NCI-H510A treated with DMSO at 0.1 percent for 48 hours (cell line): ENCODE results near the gene ERC1.

Source experiments
- DNase-seq: peaks from one replicate; lab custom pipeline; 2025; lab: John Stamatoyannopoulos, UW

Gene ERC1

GRCh38 chr12:1510056-1510812, 519.2 kb downstream of the ERC1 start:
- no peak for DNase-seq

DNA sequence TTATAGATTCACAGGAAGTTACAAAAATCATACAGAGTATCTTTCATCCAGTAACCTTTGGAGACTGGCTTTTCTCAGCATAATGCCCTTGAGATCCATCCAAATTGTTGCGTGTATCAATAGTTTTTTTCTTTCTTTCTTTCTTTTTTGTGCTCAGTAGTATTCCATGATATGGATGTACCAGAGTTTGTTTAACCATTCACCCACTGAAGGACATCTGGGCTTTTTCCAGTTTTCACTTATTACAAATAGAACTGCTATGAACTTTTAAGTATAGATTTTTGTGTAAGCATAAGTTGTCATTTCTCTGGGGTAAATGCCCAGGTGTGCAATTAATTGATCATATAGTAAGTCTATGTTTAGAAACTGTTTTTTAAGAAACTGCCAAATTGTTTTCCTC, 524.0 kb downstream of the ERC1 start:
- DNase-seq: no peak

- no peak for DNase-seq
These were observed 524.4 kb downstream of the ERC1 start for GRCh38 chr12:1515428-1515827.

- no peak for DNase-seq
These were observed 526.0 kb downstream of the ERC1 start for GRCh38 chr12:1517007-1517406.

GRCh38 chr12:1517734-1518525, 526.9 kb downstream of the ERC1 start:
- DNase-seq: no peak

- peak; percentile 74 for DNase-seq
These were observed 527.8 kb downstream of the ERC1 start for GRCh38 chr12:1518591-1519516.

GRCh38 chr12:1519642-1520041, 528.6 kb downstream of the ERC1 start:
- DNase-seq: no peak

DNA sequence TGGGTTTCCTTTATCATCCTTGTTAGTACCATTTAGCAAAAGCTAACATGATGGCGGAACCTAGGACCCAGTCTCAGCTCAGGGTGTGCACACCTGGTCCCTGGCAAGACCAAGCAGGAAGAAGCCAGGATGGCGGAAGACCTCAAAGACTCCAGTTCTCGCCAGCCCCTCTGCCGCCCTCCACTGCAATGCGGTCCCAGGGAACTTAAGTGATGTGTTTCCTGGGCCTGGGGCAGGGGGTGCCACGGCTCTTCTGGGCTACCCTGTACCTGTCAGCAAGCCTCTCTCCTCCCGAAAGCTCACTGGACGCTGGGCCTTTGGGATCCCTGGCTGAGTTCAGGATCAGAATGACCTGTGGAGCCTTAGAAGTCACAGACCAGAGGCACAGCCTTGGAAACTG, 532.0 kb downstream of the ERC1 start:
- no peak for DNase-seq

DNA sequence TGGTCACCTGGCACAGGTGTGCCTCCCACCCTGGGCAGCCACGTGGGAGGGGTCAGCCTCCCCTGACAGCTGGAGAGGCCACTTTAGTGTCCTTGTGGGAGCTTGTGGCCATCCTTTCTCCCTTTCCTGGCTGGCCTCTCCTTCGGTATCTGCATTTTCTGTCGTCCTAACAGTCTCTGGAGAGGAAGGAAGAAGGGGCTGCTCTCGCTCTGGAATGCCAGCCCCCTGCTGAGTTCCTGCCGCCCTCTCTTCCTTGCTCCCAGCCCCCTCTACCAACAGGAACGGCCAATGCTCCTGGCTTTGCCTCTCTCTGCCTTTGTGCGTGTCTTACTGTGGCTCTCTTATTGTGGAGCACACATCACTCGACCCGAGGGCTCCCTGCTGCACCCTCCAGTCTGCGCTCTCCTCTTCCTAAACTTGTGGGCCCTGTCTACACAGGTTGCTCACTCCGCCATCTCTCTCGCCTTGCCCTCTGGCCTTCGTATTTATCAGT, 532.6 kb downstream of the ERC1 start:
- DNase-seq: no peak

GRCh38 chr12:1525858-1526257, 534.8 kb downstream of the ERC1 start:
- no peak for DNase-seq

DNA sequence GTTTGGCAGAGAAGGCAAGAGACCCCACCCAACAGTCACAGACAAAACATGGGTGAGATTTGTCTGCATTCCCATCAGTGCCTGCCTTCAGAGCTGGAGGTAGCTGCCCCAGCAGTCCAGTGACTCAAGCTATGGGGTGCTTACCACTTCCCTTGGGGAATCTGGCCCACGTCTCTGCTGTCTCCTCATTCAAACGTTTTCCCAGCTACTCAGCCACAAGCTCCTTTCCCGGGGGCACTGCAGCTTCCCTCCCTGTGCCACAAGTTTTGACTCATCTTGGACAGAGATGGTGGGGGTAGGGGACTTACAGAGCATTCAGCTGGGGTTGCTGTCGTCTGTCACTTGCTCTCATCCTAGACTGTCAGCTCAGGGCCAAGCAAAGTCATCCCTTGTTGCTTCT, 536.8 kb downstream of the ERC1 start:
- DNase-seq: no peak

DNA sequence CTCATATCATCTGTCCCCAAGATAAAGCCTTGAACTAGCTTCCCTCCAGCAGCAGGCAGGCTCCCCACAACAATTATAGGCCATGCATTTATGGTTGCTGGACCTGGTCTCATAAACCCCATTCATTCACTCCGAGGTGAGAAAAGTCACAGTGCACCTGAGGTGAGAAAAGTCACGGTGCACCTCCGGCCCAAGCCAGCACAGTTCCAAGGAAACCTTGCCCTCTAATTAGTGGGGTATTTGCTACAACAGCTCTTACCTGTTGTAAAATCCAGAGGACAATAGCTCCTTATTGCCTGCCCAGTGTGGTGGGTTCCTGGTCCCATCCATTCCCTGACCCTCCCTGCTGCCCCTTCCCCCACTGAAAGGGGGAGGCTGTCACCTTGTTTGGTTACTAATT, 537.8 kb downstream of the ERC1 start:
- DNase-seq: no peak

GRCh38 chr12:1529228-1529861, 538.3 kb downstream of the ERC1 start:
- no peak for DNase-seq

DNA sequence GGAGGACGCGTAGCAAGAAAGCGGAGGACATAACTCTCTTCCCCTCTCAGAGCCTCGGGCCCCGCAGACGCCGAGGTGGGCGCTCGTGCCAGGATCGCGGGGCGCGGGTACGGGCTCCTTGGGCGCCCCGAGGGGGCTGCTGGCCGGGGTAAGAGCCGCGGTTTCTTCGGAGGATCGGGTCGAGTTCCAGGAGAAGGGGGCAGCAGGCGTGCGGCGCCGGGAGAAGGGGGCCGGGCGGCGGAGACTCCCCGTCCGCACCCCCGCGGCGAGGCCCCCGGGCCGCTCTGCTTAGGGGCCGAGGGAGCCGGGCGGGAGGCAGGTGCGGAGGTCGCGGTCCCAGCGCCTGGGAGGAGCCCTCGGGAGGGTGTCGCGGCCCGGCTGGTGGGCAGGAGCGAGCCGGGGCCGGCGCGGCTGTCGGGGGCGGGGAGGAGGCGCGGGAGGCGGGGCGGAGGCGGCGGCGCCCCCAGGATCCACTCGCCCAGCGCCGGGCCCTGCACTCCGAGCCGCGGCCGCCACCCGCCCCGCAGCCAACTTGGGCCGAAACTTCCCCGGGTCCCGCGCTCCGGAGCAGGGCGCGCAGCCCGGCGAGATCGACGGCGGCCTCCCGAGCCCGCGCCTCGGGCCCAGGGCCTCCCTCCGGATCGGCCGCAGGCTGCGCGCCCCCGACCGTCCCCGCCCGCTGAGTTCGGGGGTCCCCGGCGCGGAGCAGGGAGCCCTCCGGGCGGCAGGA, 539.0 kb downstream of the ERC1 start:
- DNase-seq: no peak

- no peak for DNase-seq
These were observed 539.6 kb downstream of the ERC1 start for GRCh38 chr12:1530592-1531152.

GRCh38 chr12:1531153-1531653, 540.2 kb downstream of the ERC1 start:
- no peak for DNase-seq

GRCh38 chr12:1531654-1532374, 540.8 kb downstream of the ERC1 start:
- no peak for DNase-seq

- no peak for DNase-seq
These were observed 541.5 kb downstream of the ERC1 start for GRCh38 chr12:1532375-1533165.

GRCh38 chr12:1533205-1533601, 542.2 kb downstream of the ERC1 start:
- no peak for DNase-seq
